ENCODE data around the gene PABPN1.
"Not testable (repeated sequence)": the region's sequence is repeated elsewhere in the genome, so short reads cannot be mapped to it uniquely, and the experiment has no call there.

Gene PABPN1

GRCh38 chr14:23320584-23321571 lies at the start of gene PABPN1:
Gene PABPN1, plus strand, starts transcription at chr14:23321457. Its CDS starts 13 bp downstream, at chr14:23321470.
- peak; percentile 100 for DNase-seq

- DNase-seq, result no peak
These were observed 45.8 kb upstream of the PABPN1 start for GRCh38 chr14:23275412-23275811.

GRCh38 chr14:23277189-23277588 lies 44.1 kb upstream of the PABPN1 start:
- DNase-seq, result no peak

GRCh38 chr14:23277928-23278327 lies 43.3 kb upstream of the PABPN1 start:
- DNase-seq, result not testable (repeated sequence)

GRCh38 chr14:23281247-23281646 lies 40.0 kb upstream of the PABPN1 start:
- no peak for DNase-seq

GRCh38 chr14:23284654-23285529 lies 36.4 kb upstream of the PABPN1 start:
- DNase-seq, result peak; percentile 19

- DNase-seq, result no peak
These were observed 35.7 kb upstream of the PABPN1 start for GRCh38 chr14:23285530-23286019.

- DNase-seq, result peak; percentile 99
These were observed 35.0 kb upstream of the PABPN1 start, which contains the start of gene HOMEZ for GRCh38 chr14:23286020-23286901. Gene HOMEZ, minus strand, starts transcription at chr14:23286132. Its CDS starts 180 bp downstream, at chr14:23285952.

GRCh38 chr14:23286902-23287479 lies 34.3 kb upstream of the PABPN1 start:
- no peak for DNase-seq

- peak; percentile 68 for DNase-seq
These were observed 26.3 kb upstream of the PABPN1 start for GRCh38 chr14:23294734-23295561.

- no peak for DNase-seq
These were observed 25.1 kb upstream of the PABPN1 start for GRCh38 chr14:23296012-23296777.

GRCh38 chr14:23297096-23297495 lies 24.2 kb upstream of the PABPN1 start:
- DNase-seq, result no peak

GRCh38 chr14:23297611-23298277 lies 23.5 kb upstream of the PABPN1 start:
- no peak for DNase-seq

- peak; percentile 28 for DNase-seq
These were observed 21.9 kb upstream of the PABPN1 start for GRCh38 chr14:23299211-23299957.

- DNase-seq, result no peak
These were observed 21.1 kb upstream of the PABPN1 start for GRCh38 chr14:23299986-23300686.

- DNase-seq, result no peak
These were observed 20.5 kb upstream of the PABPN1 start for GRCh38 chr14:23300687-23301223.

- DNase-seq, result peak; percentile 98
These were observed 19.8 kb upstream of the PABPN1 start for GRCh38 chr14:23301288-23301968.

Data from NCI-H2171 treated with DMSO at 0.1 percent for 48 hours (cell line).